ENCODE measurements around the gene STING1.
"Not testable (repeated sequence)": the region's sequence is repeated elsewhere in the genome, so short reads cannot be mapped to it uniquely, and the experiment has no call there.

The STING1 gene

DNA sequence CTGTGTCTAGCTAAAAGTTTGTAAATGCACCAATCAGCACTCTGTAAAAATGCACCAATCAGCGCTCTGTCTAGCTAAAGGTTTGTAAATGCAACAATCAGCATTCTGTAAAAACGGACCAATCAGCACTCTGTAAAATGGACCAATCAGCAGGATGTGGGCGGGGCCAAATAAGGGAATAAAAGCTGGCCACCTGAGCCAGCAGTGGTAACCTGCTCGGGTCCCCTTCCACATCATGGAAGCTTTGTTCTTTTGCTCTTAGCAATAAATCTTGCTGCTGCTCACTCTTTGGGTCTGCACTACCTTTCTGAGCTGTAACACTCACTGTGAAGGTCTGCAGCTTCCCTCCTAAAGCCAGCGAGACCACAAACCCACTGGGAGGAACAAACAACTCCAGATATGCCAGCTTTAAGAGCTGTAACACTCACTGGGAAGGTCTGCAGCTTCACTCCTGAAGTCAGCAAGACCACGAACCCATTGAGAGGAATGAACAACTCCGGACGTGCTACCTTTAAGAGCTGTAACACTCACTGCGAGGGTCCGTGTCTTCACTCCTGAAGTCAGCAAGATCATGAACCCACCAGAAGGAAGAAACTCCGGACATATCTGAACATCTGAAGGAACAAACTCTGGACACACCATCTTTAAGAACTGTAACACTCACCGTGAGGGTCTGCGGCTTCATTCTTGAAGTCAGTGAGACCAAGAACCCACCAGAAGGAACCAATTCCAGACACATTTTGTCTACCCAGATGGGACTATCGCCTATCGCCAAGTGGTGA is 20.7 kb upstream of the STING1 start:
- not testable (repeated sequence) for DNase-seq (ENCODE audit: low spot score)

DNA sequence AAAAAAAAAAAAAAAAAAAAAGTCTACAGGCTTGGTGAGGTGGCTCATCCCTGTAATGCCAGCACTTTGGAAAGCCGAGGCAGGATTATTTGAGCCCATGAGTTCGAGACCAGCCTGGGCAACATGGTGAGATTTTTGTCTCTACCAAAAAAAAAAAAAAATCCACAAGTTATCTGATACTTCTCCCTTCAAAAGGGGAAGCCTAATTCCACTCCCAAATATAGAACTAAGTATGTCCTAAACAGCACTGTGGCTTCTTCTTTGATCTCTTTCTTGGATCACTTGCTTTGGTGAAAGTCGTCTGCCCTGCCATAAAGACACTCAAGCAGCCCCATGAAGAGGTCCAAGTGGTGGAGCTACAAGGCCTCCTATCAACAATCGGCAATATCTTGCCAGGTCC is 18.8 kb upstream of the STING1 start:
- no peak for DNase-seq (ENCODE audit: low spot score)

DNA sequence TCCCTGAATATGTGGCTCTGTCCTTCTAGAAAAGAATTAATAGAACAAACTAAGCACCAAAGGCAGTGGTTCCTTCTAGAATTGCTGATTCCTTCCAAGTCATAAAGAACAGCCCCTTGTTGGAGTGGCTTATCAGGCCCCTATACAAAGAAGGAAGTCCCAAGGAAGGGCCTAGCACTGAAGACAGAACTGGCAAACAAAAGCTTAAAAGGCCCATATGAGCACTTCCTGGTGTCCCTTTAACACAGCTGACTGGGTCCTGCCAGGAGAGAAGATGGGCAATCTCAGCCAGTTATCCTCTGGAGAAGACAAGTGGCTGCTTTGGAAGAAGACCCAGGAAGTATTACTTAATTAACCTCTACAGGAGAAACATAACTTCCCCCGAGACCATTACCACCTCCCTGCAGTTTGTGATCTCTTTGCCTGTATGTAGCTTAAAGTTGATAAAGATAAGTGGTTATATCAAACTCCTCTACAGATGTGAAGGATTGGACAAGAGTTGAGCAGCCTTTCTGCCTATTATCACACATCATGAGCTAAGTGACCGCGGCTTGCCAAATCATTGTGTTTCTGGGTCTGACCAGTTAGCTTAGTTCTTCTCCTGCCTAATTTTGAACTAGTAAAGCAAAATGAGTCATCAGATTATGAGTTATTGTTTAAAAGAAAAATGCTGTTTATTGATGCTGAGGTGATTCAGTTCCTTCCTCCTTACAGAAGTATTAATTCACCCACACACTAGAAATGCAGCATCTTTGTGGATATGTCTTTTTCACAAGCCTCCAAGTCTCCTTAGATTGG is 13.3 kb upstream of the STING1 start:
- DNase-seq (ENCODE audit: low spot score): no peak

DNA sequence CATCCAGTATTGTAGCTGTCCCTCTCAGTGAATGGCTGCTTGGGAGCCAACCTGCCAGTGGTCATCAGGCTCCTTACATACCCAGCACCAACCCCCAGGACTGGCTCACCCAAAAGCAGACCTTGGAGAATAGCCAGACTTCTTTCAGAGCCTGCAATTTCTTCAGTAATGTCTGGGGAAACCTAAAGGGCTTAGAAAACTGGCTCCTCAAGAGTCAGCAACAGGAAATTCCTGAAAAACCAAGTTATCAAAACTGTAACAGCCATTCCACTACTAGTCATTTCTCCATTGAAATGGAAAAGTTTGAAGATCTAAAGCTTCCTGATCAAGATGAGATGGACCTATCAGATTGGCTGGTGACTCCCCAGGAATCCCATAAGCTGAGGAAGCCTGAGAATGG is 12.3 kb upstream of the STING1 start:
- no peak for DNase-seq (ENCODE audit: low spot score)

DNA sequence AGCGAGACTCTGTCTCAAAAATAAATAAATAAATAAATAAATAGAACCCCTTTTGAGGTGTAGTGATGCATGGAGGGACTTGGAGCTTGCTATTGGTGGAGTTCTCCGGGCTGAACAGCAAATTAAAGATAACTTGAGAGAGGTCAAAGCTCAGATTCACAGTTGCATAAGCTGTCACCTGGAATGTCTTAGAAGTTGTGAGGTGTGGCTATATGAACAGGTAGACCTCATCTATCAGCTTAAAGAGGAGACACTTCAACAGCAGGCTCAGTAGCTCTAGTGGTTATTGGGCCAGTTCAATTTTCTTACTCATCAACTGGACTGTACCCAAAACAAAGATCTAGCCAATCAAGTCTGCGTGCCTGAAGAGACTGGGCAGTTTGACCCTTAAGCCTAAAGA is 11.7 kb upstream of the STING1 start:
- no peak for DNase-seq (ENCODE audit: low spot score)

DNA sequence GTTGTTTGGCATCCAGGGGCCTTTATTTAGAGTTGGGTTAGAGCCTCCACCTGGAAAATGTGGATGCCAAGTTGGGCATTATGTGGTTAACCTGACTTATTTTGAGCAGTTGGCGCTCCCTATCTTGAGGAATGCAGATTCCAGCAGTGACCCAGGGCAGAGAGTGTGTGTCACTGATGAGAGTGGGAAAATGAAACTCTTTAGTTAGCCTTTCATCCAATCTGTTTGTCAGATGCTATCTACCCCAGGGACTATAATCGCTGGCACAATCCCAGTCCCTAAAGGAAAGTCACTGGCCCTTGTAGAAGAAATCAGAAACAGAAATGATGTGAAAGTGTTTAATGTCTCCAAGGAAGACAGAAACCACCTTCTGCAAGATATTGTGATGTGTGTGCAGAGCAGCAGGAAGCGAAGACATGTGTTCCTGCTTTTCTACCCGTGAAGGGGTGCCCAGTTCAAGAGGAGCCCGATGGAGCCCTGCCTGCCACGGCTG is 10.2 kb upstream of the STING1 start:
- DNase-seq (ENCODE audit: low spot score): peak; percentile 43

DNA sequence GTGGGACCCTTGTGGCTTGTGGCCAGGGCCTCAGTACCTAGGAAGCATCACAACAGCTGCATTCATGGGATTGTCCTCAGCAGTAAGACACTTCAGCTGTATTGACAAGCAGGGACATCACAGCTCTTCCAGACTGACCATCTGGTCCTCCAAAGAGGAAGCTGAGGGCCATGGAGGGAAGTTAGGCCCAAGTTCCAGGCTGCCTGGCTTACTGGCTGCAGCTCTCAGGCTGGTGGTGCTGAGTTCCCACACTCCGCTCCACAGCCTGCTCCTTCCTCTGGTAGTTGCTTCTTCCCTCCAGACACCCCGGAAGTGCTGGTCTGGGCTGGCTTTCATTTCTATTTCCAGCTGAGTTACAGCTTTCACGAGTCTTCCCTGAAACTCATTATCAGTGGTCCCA is 5.7 kb upstream of the STING1 start:
- no peak for DNase-seq (ENCODE audit: low spot score)

DNA sequence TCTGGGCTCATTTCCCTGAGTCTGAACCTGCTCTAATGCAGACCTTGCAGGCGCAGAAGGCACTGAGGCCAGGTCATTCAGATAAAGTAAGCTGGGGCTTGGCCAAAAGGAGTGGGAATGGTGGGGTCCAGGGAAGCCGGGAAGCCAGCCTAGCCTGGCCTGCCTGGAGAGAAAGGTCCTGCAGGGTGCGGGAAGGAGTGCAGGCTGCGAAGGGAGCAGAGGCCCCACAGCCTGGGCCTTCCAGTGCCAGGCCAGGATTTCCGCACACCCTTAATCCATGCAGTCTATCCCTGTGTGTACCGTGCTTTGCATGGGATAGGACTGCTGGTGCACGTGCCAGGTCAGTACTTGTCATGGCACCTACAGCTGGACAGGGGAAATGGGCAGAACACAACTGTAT is 3.6 kb upstream of the STING1 start:
- DNase-seq (ENCODE audit: low spot score): no peak

DNA sequence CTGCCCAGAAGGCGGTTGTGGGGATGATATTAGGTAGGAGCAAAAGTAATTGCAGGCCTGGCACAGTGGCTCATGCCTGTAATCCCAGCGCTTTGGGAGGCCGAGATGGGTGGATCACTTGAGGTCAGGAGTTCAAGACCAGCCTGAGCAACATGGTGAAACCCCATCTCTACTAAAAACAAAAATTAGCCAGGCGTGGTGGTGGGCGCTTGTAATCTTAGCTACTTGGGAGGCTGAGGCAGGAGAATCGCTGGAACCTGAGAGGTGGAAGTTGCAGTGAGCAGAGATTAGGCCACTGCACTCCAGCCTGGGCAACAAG is 291 bp upstream of the STING1 start:
- not testable (repeated sequence) for DNase-seq (ENCODE audit: low spot score)

DNA sequence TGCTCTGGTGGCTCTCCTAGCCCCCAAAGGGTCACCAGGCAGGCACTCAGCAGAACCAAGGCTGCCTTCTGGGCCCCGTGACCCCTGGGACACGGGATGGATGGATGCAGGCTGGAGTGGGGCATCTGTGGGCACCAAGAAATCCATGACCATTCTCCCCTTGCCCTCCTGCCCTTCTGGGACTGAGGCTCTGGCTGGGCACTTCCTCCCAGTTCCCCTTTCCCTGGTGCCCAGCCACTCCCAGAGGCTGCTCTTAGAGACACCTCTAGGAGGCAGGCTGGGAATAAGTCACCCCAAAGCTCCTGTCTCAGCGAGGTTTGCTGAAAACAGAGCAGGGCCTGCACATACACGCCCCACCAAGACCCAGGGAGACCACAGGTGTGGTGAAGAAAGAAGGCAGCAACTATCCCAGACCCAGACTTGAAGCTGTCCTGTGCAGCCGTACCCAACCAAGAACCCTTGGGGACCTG is 943 bp downstream of the STING1 start:
- peak; percentile 16 for DNase-seq (ENCODE audit: low spot score)

DNA sequence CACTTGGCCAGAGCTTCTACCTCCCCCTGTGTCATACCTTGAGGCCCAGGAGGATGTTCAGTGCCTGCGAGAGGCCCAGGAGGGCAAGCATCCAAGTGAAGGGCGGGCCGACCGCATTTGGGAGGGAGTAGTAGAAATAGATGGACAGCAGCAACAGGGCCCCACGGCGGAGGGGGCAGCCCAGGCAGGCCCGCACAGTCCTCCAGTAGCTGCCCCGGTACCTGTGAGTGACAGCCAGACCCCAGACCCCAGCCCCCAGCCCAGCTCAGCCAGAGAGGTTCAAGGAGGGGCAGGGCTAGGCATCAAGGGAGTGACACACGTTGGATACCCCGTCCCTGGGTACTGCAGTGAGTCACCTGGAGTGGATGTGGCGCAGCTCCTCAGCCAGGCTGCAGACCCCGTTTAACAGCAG is 1.4 kb downstream of the STING1 start:
- DNase-seq (ENCODE audit: low spot score): no peak

DNA sequence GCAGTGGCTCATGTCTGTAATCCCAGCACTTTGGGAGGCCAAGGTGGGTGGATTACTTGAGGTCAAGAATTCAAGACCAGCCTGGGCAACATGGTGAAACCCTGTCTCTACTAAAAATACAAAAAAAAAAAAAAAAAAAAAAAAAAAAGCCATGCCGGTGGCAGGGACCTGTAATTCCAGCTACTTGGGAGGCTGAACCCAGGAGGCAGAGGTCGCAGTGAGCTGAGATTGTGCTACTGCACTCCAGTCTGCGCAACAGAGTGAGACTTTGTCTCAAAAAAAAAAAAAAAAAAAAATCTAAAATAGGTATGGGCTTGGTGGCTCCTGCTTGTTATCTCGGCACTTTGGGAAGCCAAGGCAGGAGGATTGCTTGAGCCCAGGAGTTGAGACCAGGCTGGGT is 2.8 kb downstream of the STING1 start:
- DNase-seq (ENCODE audit: low spot score): not testable (repeated sequence)

DNA sequence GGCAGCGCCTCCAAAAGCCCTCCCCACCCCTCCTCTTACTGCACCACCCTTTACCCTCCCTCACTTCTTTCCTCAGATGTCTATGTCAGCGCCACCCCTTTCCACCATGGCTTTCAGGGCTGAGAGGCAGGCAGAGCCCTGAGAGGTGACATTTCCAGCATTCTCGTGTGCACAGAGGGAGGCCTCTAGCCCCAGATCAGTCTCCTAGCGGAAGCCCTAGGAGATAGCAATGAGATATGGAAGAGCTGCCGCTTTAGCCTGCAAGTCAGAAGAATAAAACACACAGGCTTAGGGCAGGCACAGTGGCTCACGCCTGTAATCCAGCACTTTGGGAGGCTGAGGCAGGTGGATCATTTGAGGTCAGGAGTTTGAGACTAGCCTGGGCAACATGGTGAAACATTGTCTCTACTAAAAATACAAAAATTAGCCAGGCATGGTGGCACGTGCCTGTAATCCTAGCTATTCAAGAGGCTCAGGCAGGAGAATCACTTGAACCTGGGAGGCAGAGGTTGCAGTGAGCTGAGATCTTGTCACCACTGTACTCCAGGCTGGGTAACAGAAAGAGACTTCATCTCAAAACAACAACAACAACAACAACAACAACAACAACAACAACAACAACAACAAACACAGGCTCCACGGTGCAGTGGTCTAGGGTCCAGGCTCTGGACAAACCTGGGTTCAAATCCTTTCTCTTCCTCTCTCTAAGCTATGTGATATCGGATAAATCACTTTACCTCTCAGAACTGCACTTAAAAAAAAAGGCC is 3.7 kb downstream of the STING1 start:
- DNase-seq (ENCODE audit: low spot score): not testable (repeated sequence)

DNA sequence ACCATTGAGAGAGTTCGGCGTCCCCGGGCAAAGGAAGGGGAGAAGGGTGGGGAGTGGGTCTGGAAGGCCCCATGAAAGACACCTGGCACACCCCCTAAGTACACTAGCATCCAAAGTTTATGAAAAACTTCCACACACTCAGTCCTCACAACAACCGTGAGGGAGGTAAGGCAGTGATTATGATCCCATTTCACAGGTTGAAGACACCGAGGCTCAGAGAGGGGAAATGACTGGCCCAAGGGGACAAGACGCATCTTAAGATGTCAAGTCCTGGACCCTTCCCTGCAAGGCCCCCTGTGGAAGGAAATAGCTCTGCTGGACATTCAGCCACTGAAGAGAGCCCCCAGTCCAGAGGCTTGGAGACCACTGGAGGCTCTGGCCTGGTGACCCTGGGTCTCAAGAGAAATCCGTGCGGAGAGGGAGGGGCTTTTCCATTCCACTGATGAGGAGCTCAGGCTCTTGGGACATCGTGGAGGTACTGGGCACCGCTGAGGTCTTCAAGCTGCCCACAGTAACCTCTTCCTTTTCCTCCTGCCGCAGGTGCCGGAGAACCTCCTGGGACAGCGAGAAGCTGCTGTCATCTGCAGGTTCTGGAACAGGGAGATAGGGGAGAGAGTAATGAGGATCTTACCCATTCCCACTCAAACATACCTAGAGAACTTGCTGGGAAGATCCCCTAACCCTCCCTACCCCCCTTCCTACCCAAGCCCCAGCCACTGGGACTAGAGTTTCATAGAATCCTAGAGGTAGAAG is 6.5 kb downstream of the STING1 start:
- no peak for DNase-seq (ENCODE audit: low spot score)

DNA sequence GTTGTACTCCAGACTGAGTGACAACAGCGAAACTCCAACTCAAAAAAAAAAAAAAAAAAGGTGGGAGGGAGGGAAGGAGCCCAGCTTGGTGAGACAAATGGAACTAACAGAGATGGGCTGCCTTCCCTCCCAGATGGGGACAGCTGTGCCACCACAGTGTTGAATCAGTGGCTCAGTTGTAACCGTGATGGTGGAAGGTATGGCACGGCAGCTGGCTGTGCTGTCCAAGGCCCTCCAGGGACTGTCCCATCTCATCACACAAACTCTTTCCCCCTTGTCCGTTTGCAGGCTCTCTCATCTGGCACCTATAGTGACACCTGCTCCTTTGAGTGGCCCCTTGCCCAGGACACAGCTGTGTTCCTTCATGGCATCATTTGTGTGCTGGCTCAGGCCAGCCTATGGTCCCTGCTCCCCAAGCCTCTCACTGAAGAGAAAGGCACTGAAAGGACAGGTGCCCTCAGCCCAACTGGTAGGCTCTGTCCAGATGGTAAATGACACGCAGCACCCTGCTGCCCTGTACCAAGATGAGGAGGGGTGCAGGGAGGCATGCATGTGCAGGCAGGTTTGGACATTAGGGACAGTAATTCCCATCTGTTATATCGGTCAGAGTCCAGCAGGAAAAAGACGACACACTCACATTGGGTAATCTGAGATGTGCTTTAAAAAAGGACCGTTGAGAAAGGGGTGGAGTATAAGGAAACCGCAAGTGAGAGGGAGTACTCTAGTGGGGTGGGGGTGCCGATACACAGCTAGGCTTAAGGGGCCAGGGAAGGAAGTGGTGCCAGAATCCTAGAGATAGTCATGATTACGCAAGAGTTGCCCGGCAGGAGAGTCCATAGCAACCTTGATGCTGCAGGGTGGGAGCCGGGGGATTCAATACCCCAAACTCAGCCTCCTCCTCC is 7.4 kb downstream of the STING1 start:
- DNase-seq (ENCODE audit: low spot score): no peak

DNA sequence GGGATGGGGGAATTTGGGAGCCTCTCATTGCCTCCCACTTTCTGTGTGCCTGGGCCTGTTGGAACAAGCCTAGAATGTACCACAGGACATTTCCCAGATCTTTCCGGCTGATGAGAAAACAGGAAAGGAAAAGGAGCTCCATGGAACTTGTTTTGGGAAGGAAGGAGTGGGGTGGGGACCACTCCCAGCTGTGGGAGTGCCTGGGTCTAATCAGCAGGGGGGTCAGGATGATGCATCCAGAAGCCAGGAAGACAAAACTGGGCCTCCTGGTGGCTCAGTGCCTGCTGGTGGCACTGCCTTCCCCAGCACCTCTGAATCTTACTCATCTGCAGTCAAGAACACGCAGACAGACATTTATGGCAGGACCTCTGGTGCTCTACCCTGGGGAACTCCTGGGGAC is 9.0 kb downstream of the STING1 start:
- no peak for DNase-seq (ENCODE audit: low spot score)

DNA sequence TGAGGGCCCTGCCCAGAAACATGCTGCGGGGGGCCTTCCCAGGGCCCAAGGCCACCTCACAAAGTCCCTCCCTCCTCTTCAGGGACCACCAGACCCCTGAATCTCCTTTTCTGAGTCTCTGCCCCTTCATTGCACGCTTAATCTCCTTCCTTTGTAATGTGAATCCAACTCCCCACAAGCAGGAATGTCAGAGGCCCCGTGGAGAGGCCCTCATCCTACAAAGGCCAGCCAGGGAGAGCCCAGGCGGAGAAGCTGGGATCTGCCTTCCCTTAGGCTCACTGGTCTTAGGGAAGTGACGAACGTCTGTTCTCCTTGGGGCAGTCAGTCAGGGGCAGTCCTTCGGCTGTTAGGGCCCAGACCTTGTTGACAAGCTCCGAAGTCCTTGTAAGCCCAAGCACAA is 9.5 kb downstream of the STING1 start:
- no peak for DNase-seq (ENCODE audit: low spot score)

DNA sequence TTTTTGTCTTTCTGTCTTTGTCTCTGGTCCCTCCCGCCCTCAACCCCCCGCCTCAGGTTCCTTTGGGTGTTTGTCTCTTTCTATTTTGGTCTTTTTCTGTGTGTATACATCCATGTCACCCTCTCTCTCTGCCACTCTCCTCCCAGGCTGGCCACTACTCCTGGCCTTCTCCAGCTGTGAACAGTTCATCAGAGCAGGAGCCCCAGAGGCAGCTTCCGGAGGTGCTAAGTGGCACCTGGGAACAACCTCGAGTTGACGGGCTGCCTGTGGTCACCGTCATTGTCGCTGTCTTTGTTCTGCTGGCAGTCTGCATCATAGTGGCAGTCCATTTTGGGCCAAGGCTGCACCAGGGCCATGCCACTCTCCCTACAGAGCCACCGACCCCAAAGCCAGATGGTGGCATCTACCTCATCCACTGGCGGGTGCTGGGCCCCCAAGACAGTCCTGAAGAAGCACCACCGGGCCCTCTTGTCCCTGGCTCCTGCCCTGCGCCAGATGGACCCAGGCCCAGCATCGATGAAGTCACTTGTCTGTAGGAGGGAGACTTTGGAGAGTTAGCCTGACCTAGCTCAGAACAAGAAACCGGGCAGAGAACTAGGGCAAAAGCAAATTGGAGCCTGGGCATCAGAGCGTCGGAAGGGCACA is 10.1 kb downstream of the STING1 start:
- DNase-seq (ENCODE audit: low spot score): no peak

DNA sequence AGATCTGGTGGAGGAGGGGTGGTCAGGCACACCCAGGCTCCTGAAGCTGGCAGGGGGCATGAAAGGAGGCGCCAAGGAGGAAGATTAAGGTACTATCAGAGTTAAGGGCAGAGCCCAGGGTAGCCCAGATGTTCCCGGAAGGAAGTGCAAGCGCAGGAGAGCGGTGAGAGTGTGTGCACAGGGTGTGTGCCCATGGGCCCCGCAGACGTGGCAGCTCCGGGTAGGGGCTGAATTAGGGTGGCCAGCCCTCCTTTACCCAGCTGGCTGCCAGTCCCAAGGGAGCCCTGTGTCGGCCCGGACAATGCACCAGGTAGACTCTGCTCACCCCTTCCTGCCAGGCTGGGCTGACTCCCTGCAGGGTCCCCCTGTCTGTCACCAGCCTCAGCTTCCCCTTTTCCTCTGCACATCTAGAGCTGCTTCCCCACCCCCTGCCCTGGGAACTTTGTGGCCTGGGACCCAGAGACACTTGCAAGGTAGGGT is 11.7 kb downstream of the STING1 start, which contains the start of gene SMIM33:
TSS of gene SMIM33 (plus strand) at position 184 of the 480 bp plus-strand sequence. CDS start at position 302, 118 bp downstream.
- DNase-seq (ENCODE audit: low spot score): no peak

DNA sequence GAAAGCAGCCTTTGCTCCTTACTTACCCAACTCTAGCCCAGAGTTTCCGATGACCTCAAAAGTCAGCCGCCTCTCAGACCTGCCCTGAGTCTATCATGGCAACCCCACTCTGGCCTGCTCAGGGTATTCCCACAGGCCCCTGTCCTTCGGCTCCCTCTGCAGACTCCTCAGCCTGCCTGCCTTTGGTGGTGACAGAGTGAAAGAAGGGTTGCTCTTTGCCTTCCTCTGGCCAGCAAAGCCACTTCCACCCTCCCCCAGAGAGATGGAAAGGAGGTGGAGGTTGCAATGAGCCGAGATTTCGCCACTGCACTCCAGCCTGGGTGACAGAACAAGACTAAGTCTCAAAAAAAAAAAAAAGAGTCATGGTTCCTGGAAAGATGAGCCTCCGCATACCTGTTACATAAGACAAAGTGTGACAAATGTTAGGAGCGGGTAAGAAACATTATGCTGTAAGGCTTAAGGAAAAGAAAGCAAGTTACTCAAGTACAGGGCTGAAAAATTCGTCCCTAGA is 14.1 kb downstream of the STING1 start:
- DNase-seq (ENCODE audit: low spot score): no peak

Data from LoVo (cell line).